ENCODE measurements around the gene PARD3.
A peak's percentile ranks its signal among the peaks of the same experiment; 100 is the strongest.

The PARD3 gene

DNA sequence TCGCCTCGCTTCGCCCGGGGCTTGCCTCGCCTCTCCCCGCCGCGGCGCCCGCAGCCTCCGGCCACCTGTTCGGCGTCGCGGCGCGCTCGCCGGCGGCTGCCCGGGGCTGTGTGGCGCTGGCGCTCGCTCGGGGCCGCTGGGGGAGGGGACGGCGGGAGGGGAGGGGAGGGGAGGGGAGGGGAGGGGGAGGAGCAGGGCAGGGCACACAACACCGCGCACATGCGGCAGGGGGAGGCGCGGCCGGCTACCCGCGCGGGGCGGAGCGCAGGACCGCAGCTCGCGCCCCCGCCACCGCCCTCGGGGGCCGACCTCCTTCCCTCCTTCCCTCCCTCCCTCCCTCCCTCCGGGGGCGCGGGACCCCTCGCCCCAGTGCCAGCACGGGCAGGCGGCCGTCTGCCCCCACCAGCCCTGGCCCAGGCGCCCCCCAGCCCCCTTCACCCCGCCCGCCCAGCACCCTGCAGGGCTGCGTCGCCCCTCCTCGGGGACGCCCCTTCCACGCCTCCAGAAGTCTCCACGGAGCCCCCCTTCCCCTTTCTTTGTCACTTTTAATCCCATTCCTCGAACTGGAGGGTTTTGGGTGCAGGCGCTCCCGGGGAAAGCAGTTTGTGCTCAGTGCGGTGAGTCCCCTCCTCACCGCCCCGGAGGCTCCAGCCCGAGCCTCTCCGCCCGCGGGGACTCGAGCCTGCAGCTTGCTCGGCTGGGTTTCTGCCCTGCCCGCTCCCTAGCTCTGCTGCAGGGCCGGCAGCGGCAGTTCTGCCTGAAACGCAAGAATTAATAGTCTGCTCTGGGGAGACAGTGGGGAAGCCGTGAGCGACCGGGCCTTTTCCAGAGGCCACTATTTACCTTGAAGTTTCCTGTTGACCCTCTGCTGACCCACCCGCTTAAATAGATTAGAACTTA, at the start of gene PARD3:
Gene PARD3, minus strand, starts transcription at position 112 of the 900 bp plus-strand sequence. CDS start 301 bp downstream, outside the sequence.
- peak; percentile 76 for DNase-seq (ENCODE audit: extremely low spot score)
- POLR2A ChIA-PET, result interaction anchor here (1.0 to 1.4 kb wide), 4 partner anchors 13 to 85 kb away, joined by 3 to 4 read pairs (median 3); no protein-coding TSS in a partner anchor
- CTCF ChIA-PET, result no interaction called here
- TF ChIP-seq FOXM1 (IDR thresholded peaks at IDR 0.05; ENCODE audit: borderline replicate concordance), result no peak
- no peak for TF ChIP-seq SUZ12 (IDR thresholded peaks at IDR 0.05)
- TF ChIP-seq CTBP1 (IDR thresholded peaks at IDR 0.05; ENCODE audit: borderline replicate concordance), result no peak
- TF ChIP-seq L3MBTL2 (conservative IDR thresholded peaks at IDR 0.05), result no peak
- TF ChIP-seq FOXK2 (IDR thresholded peaks at IDR 0.05), result no peak

- POLR2A ChIA-PET, result no interaction called here
- CTCF ChIA-PET, result interaction anchor here (0.7 to 1.1 kb wide), 4 partner anchors 12 to 1952 kb away, joined by 3 read pairs; no protein-coding TSS in a partner anchor
- TF ChIP-seq PKNOX1 (IDR thresholded peaks at IDR 0.05), result peak; percentile 37
- TF ChIP-seq TARDBP (IDR thresholded peaks at IDR 0.05), result no peak
- DNase-seq (ENCODE audit: extremely low spot score), result no peak
Measured at GRCh38 chr10:34864149-34865067, 49.3 kb upstream of the PARD3 start.

- DNase-seq (ENCODE audit: extremely low spot score), result no peak
- ChIA-PET POLR2A (interaction anchor here (0.6 kb wide), 1 partner anchor 46 kb away, joined by 3 read pairs; no protein-coding TSS in a partner anchor), CTCF (interaction anchor here (0.7 kb wide), 1 partner anchor 75 kb away, joined by 3 read pairs; no protein-coding TSS in a partner anchor)
- TF ChIP-seq L3MBTL2 (conservative IDR thresholded peaks at IDR 0.05), result no peak
- TF ChIP-seq NFRKB (IDR thresholded peaks at IDR 0.05), result no peak
Measured at GRCh38 chr10:34862892-34863291, 47.8 kb upstream of the PARD3 start.

- TF ChIP-seq FOXA1 (IDR thresholded peaks at IDR 0.05) (no peak), FOXM1 (IDR thresholded peaks at IDR 0.05; ENCODE audit: borderline replicate concordance) (no peak), ZNF384 (IDR thresholded peaks at IDR 0.05) (no peak)
- DNase-seq (ENCODE audit: extremely low spot score), result peak; percentile 36
- ChIA-PET CTCF (no interaction called here), POLR2A (no interaction called here)
Measured at GRCh38 chr10:34861293-34862021, 46.4 kb upstream of the PARD3 start.

DNA sequence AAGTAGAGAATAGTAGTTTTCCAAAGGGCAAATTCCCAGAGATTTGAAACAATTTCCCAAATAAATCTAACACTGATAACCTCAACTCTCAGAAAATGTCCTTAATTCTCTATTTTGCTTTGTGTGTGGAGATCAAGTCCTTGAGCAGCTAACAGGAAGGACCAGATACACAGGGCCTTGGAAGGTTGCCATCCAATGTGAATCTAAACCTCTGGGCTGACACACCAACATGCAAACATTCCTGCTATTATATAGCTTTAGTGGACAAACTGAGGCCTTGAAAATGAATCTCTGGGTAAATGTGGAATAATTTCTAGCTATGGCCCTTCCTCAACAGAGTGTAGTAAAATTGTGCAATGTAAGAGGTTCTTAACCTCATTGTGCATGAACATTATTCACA, 44.1 kb upstream of the PARD3 start:
- CTCF ChIA-PET, result no interaction called here
- DNase-seq (ENCODE audit: extremely low spot score), result no peak
- no peak for TF ChIP-seq CTBP1 (IDR thresholded peaks at IDR 0.05; ENCODE audit: borderline replicate concordance)
- TF ChIP-seq HDGF (IDR thresholded peaks at IDR 0.05; ENCODE audit: borderline replicate concordance), result no peak
- no peak for TF ChIP-seq BHLHE40 (IDR thresholded peaks at IDR 0.05; ENCODE audit: borderline replicate concordance)
- POLR2A ChIA-PET, result no interaction called here

GRCh38 chr10:34858003-34858402, 42.9 kb upstream of the PARD3 start:
- ChIA-PET CTCF (no interaction called here), POLR2A (no interaction called here)
- TF ChIP-seq FOXK2 (IDR thresholded peaks at IDR 0.05) (no peak), ZNF384 (IDR thresholded peaks at IDR 0.05) (no peak), FOXA1 (IDR thresholded peaks at IDR 0.05) (no peak), SP1 (IDR thresholded peaks at IDR 0.05) (no peak), PKNOX1 (IDR thresholded peaks at IDR 0.05) (no peak), HDGF (IDR thresholded peaks at IDR 0.05; ENCODE audit: borderline replicate concordance) (no peak), ELF4 (IDR thresholded peaks at IDR 0.05) (no peak), BHLHE40 (IDR thresholded peaks at IDR 0.05; ENCODE audit: borderline replicate concordance) (no peak), LEF1 (IDR thresholded peaks at IDR 0.05; ENCODE audit: borderline replicate concordance) (no peak), SUZ12 (IDR thresholded peaks at IDR 0.05) (no peak), L3MBTL2 (conservative IDR thresholded peaks at IDR 0.05) (no peak), TARDBP (IDR thresholded peaks at IDR 0.05) (no peak)
- no peak for DNase-seq (ENCODE audit: extremely low spot score)

DNA sequence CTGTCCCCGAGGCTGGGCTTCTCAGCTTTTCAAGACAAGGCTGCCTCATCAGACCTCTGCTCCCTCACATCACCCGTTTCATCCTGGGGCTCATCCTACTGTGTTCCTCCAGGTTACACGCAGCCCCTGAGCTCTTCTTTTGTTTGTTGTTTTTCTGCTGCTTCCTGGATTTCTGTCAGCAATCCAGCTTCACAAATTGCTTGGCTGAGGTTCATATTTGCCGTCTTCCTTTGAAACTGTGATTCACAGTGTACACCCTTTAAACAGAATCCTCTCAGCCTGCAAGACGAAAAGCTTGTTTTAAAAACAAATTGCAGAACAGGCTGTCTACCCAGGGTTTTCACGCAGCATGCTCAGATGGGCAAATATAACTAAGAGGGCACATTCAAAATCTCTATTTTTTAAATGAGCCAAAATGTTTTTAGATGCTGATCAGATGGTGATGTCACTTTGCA, 39.1 kb upstream of the PARD3 start:
- TF ChIP-seq ARNT (IDR thresholded peaks at IDR 0.05) (no peak), ZNF384 (IDR thresholded peaks at IDR 0.05) (no peak), PKNOX1 (IDR thresholded peaks at IDR 0.05) (no peak), FOXK2 (IDR thresholded peaks at IDR 0.05) (no peak), FOXA1 (IDR thresholded peaks at IDR 0.05) (no peak), FOXM1 (IDR thresholded peaks at IDR 0.05; ENCODE audit: borderline replicate concordance) (no peak), SUZ12 (IDR thresholded peaks at IDR 0.05) (no peak), BHLHE40 (IDR thresholded peaks at IDR 0.05; ENCODE audit: borderline replicate concordance) (no peak), CTBP1 (IDR thresholded peaks at IDR 0.05; ENCODE audit: borderline replicate concordance) (no peak), TARDBP (IDR thresholded peaks at IDR 0.05) (no peak), NFRKB (IDR thresholded peaks at IDR 0.05) (no peak), SP1 (IDR thresholded peaks at IDR 0.05) (no peak), ELF4 (IDR thresholded peaks at IDR 0.05) (no peak), HDGF (IDR thresholded peaks at IDR 0.05; ENCODE audit: borderline replicate concordance) (no peak), L3MBTL2 (conservative IDR thresholded peaks at IDR 0.05) (no peak), LEF1 (IDR thresholded peaks at IDR 0.05; ENCODE audit: borderline replicate concordance) (no peak)
- POLR2A ChIA-PET, result no interaction called here
- CTCF ChIA-PET, result interaction anchor here (0.8 kb wide), 1 partner anchor 121 kb away, joined by 3 read pairs; no protein-coding TSS in a partner anchor
- DNase-seq (ENCODE audit: extremely low spot score), result no peak
